GM18868 (cell line): ENCODE results near the gene CLTCL1.

Experiments used
- ATAC-seq: cut with Tn5 transposase; IDR thresholded peaks from one replicate; pipeline ENCODE4 v1.9.1; 2021; ENCODE audit warnings: mild to moderate bottlenecking, moderate library complexity; ENCODE audit not compliant: unreplicated experiment

CLTCL1 gene

GRCh38 chr22:19134176-19134831 lies 157.2 kb downstream of the CLTCL1 start:
- no peak for ATAC-seq

- no peak for ATAC-seq
These were observed 158.0 kb downstream of the CLTCL1 start for GRCh38 chr22:19133561-19133960.

- no peak for ATAC-seq
These were observed 158.7 kb downstream of the CLTCL1 start for GRCh38 chr22:19132693-19133400.

- no peak for ATAC-seq
These were observed 159.4 kb downstream of the CLTCL1 start for GRCh38 chr22:19132153-19132552.

GRCh38 chr22:19131685-19132015 lies 159.9 kb downstream of the CLTCL1 start:
- ATAC-seq: no peak

- no peak for ATAC-seq
These were observed 160.4 kb downstream of the CLTCL1 start, which contains the start of gene TSSK2 for GRCh38 chr22:19130959-19131684. TSS of gene TSSK2 (plus strand) at chr22:19131308. CDS start at chr22:19131400, 92 bp downstream.

- no peak for ATAC-seq
These were observed 161.6 kb downstream of the CLTCL1 start for GRCh38 chr22:19129871-19130270.
